ENCODE results near the gene TMPRSS11A. TPM values are rescaled to one million over a fixed set of nuclear protein-coding genes. Genes with fewer than 3 reads are reported as not detected.

TMPRSS11A gene
- total and polyA plus RNA-seq, 10 donors: 0.07 TPM; not detected in 9

GRCh38 chr4:67880866-67881610 is 82.3 kb downstream of the TMPRSS11A start:
- Histone ChIP-seq H3K27me3 (replicated peaks in 1 of 7) (no peaks in the 10 kb centered on the region), H3K9me3 (no peaks in the 10 kb centered on the region), H3K4me3 (no peak overlapping the region), H3K36me3 (no peaks in the 10 kb centered on the region), H3K27ac (no peak overlapping the region), H3K4me1 (no peaks in the 10 kb centered on the region)
- intact Hi-C loops (cut with DNase I; ENCODE audit: low total_unique reads): no loop called here
- TF ChIP-seq, protein P1, sequence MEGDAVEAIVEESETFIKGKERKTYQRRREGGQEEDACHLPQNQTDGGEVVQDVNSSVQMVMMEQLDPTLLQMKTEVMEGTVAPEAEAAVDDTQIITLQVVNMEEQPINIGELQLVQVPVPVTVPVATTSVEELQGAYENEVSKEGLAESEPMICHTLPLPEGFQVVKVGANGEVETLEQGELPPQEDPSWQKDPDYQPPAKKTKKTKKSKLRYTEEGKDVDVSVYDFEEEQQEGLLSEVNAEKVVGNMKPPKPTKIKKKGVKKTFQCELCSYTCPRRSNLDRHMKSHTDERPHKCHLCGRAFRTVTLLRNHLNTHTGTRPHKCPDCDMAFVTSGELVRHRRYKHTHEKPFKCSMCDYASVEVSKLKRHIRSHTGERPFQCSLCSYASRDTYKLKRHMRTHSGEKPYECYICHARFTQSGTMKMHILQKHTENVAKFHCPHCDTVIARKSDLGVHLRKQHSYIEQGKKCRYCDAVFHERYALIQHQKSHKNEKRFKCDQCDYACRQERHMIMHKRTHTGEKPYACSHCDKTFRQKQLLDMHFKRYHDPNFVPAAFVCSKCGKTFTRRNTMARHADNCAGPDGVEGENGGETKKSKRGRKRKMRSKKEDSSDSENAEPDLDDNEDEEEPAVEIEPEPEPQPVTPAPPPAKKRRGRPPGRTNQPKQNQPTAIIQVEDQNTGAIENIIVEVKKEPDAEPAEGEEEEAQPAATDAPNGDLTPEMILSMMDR (IDR thresholded peaks at IDR 0.05 in 8 of 11, conservative IDR thresholded peaks at IDR 0.05 in 3 of 11): no peak
- no peak for TF ChIP-seq POLR2AphosphoS5 (IDR thresholded peaks at IDR 0.05)
- TF ChIP-seq POLR2A (IDR thresholded peaks at IDR 0.05): no peak
- 62 to 86% (median 83%) methylated on average over 1 of the region's 1 CpG for WGBS, 5 donors
- DNase-seq: no peak

GRCh38 chr4:67879486-67879885 is 83.8 kb downstream of the TMPRSS11A start:
- H3K36me3 ChIP-seq: no peaks in the 10 kb centered on the region
- TF ChIP-seq POLR2AphosphoS5 (IDR thresholded peaks at IDR 0.05): no peak
- no peak for TF ChIP-seq POLR2A (IDR thresholded peaks at IDR 0.05)
- intact Hi-C loops (cut with DNase I; ENCODE audit: low total_unique reads): no loop called here
- no peak overlapping the region for H3K27ac ChIP-seq
- H3K4me3 ChIP-seq: no peak overlapping the region
- no peak for DNase-seq
- no peaks in the 10 kb centered on the region for H3K4me1 ChIP-seq
- H3K9me3 ChIP-seq: no peaks in the 10 kb centered on the region
- no peaks in the 10 kb centered on the region for H3K27me3 ChIP-seq (replicated peaks in 1 of 7)
- WGBS, 5 donors: 74 to 89% (median 84%) methylated on average over 3 of the region's 3 CpGs

GRCh38 chr4:67877086-67877485 is 86.2 kb downstream of the TMPRSS11A start:
- H3K27me3 ChIP-seq (replicated peaks in 1 of 7): no peaks in the 10 kb centered on the region
- H3K4me3 ChIP-seq: no peak overlapping the region
- no peaks in the 10 kb centered on the region for H3K36me3 ChIP-seq
- no peak overlapping the region for H3K27ac ChIP-seq
- no peaks in the 10 kb centered on the region for H3K4me1 ChIP-seq
- no peak for DNase-seq
- no peaks in the 10 kb centered on the region for H3K9me3 ChIP-seq
- 76 to 93% (median 89%) methylated on average over 3 of the region's 3 CpGs for WGBS, 5 donors
- intact Hi-C loops (cut with DNase I; ENCODE audit: low total_unique reads): no loop called here
- TF ChIP-seq POLR2A (IDR thresholded peaks at IDR 0.05) (no peak), POLR2AphosphoS5 (IDR thresholded peaks at IDR 0.05) (no peak)
- TF ChIP-seq, protein P1 (IDR thresholded peaks at IDR 0.05 in 8 of 11, conservative IDR thresholded peaks at IDR 0.05 in 3 of 11): no peak

- intact Hi-C loops (cut with DNase I; ENCODE audit: low total_unique reads): no loop called here
- TF ChIP-seq POLR2AphosphoS5 (IDR thresholded peaks at IDR 0.05): no peak
- no peak for TF ChIP-seq POLR2A (IDR thresholded peaks at IDR 0.05)
- TF ChIP-seq, protein P1 (IDR thresholded peaks at IDR 0.05 in 8 of 11, conservative IDR thresholded peaks at IDR 0.05 in 3 of 11): no peak
- Histone ChIP-seq H3K36me3 (no peaks in the 10 kb centered on the region), H3K4me3 (no peak overlapping the region), H3K9me3 (no peaks in the 10 kb centered on the region), H3K27me3 (replicated peaks in 1 of 7) (no peaks in the 10 kb centered on the region), H3K27ac (no peak overlapping the region), H3K4me1 (no peaks in the 10 kb centered on the region)
- WGBS, 5 donors: 66 to 86% (median 79%) methylated on average over 2 of the region's 2 CpGs
- no peak for DNase-seq
Observed at GRCh38 chr4:67874986-67875385, 88.3 kb downstream of the TMPRSS11A start.
